GM12874 (cell line): Measurements from ENCODE around the gene GPR32.
A peak's percentile ranks its signal among the peaks of the same experiment; 100 is the strongest.

ENCODE experiments used
- CTCF ChIP-seq: IDR thresholded peaks from 2 replicates; pipeline ENCODE4 v1.5.1; 2011; ENCODE audit warnings: low read depth, mild to moderate bottlenecking, control low read depth, low read length, moderate library complexity; ENCODE audit not compliant: insufficient read depth

Gene GPR32

GRCh38 chr19:50795664-50796073 lies 25.4 kb downstream of the GPR32 start:
- TF ChIP-seq CTCF = no peak

- 0 out of 2 replicates have a peak, but pooled peaks have one; percentile 31 for TF ChIP-seq CTCF
Measured at GRCh38 chr19:50796128-50796633, 25.9 kb downstream of the GPR32 start.

DNA sequence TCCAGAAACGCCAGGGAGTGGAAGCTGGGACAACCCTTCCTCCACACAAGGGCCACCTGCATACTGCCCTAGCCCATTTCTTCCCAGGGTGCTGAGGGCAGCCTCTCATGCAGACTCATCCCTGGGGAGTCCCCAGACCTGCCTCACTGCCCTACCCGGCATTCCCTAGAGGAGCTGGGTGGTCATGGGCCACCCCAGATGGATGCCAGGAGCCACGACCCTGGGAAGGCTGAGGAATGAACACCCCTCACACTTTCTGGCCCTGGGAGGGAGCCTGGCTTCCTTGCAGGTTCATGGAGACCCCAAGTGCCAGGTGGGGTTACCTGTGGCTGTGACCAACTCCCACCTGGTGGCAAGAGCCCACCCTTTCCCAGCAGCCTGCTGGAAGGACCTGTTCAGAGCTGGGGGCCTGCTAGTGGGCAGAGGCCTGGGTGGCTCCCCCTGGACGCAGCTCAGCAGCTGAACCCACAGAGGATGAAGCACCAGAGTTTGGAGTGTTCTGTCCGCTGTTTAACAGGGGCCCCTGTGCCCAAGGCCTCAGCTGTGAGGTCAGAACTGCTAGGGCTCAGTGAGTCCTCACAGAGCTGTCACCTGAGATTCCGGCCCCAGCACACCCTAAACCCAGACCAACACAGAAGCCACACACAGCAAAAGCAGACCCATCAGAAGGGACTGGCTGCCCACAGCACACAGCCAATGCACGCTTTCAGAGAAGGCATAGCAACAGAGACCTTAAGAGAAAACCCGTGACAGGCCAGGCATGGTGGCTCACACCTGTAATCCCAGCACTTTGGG lies 26.6 kb downstream of the GPR32 start:
- no peak for TF ChIP-seq CTCF

- no peak for TF ChIP-seq CTCF
Measured at GRCh38 chr19:50797429-50797780, 27.1 kb downstream of the GPR32 start.

GRCh38 chr19:50797781-50798658 lies 27.8 kb downstream of the GPR32 start:
- TF ChIP-seq CTCF = no peak

DNA sequence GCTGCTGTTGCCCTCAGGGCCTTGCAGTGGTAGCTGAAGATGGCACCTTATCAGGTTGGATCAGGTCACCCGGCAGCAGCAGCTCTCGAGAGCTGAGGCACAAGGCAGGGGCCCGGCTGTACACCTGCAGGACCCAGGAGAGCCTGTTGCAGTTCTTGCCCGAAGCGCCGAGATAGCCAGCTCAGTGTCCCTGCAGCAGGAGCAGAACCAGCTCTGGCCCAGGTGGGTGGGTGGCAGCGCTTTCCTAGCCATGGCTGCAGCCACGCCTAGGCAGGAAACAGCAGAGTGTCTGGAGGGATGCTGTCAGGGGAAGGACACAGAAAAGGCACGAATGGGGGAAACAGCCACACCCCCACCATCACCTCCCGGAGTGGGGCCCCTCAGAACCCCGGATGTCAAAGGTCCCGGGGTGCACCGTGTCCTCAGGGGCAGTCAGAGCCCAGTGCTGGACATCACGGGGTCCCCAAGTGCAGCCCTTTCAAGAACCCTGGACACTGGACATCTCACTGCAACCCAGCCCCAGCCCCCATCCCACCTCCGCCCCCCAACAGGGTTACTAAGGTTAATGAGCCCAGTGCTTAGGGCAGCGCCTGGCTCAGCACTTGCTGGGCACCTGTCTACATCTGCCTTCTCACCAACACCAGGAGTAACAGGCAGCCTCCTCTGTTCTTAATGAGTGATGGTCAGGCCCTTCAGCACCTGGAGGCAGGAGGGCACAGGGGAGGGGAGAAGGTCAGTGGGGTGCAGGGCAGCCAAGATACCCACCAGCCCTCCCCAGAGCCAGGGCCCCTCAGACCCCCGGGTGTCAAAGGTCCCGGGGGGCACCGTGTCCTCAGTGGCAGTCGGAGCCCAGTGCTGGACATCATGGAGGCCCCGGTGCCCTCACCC lies 28.6 kb downstream of the GPR32 start:
- no peak for TF ChIP-seq CTCF

DNA sequence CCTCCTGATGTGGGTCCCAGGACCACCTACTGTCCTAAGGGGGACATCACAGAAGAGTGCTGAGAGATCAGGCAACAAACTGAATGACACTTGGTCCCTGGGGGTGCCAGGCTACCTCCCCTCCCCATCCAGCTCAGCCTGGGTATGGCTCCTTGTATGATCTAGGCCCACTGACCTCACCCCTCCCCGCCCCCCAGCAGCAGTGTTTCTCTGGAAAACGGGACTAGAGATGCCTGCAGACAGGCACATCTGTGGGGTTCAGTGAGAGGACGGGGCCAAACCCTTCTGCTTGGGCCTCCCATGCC lies 29.2 kb downstream of the GPR32 start:
- TF ChIP-seq CTCF = no peak
